B cell (primary cell): ENCODE results near the gene CDC5L. TPM values are rescaled to one million over a fixed set of nuclear protein-coding genes. Genes with fewer than 3 reads are reported as not detected.

ENCODE experiments used
- ATAC-seq: fragments of 200-7000 bp; cut with Tn5 transposase; one replicate; pipeline ENCODE4 v1.10.0; 2021; ENCODE audit warnings: low read depth, mild to moderate bottlenecking, moderate number of reproducible peaks, moderate library complexity
- CTCF ChIA-PET: fragments of 350-600 bp; sonication (Branson Sonifier 250); formaldehyde crosslinking; loops from one replicate; lab custom pipeline; 2021; ENCODE audit warnings: antibody characterized with exemption, inconsistent platforms; lab: Charles Lee
- POLR2A ChIA-PET: fragments of 350-600 bp; sonication (Branson Sonifier 250); formaldehyde crosslinking; loops from one replicate; lab custom pipeline; 2021; ENCODE audit warnings: antibody characterized with exemption; lab: Charles Lee
- DNase-seq: peaks from one replicate; pipeline ENCODE4 v3.0.0; 2013
- H2AFZ ChIP-seq: 2 replicates; pipeline ENCODE4 v1.6.1; 2012; ENCODE audit warnings: mild to moderate bottlenecking, low read depth, low read length; ENCODE audit not compliant: insufficient read depth, poor library complexity, severe bottlenecking
- H3K27ac ChIP-seq, 2 donors: 1 replicate in 1 of 2; 2 replicates in 1 of 2; pipeline ENCODE4 v1.5.1; 2012 to 2013; ENCODE audit warnings: low read length in 2 of 2, mild to moderate bottlenecking in 2 of 2, moderate library complexity in 1 of 2
- H3K27me3 ChIP-seq, 4 experiments: fragments of 200-600 bp in 1 of 4; sonication (generic) in 1 of 4; replicated peaks in 1 of 4; 1 replicate in 2 of 4; 2 replicates in 2 of 4; pipeline versions ENCODE4 v1.6.1 to v1.7.0; 2013 to 2016; ENCODE audit warnings: low read length in 3 of 4, mild to moderate bottlenecking in 2 of 4, mixed read lengths in 1 of 4, moderate library complexity in 1 of 4; ENCODE audit not compliant: insufficient read depth in 4 of 4, control insufficient read depth in 3 of 4; ENCODE audit errors: control extremely low read depth in 1 of 4
- H3K36me3 ChIP-seq, 2 experiments: replicated peaks in 1 of 2; 1 replicate in 1 of 2; 2 replicates in 1 of 2; pipeline versions ENCODE4 v1.6.1 to v1.7.1; 2013; ENCODE audit warnings: low read length in 1 of 2; ENCODE audit not compliant: insufficient read depth in 2 of 2, control insufficient read depth in 1 of 2; ENCODE audit errors: control extremely low read depth in 1 of 2, extremely low read depth in 1 of 2
- H3K4me1 ChIP-seq, 2 donors: fragments of 200-600 bp in 1 of 2; sonication (generic) in 1 of 2; 1 replicate in 1 of 2; 2 replicates in 1 of 2; pipeline versions ENCODE4 v1.5.1 to v1.6.1; 2013 to 2017; ENCODE audit warnings: low read length in 2 of 2; ENCODE audit not compliant: control insufficient read depth in 2 of 2, insufficient read depth in 2 of 2
- H3K4me2 ChIP-seq: replicated peaks from 2 replicates; pipeline ENCODE3; 2012; ENCODE audit warnings: mild to moderate bottlenecking, low read depth, low read length; ENCODE audit not compliant: poor library complexity, severe bottlenecking
- H3K4me3 ChIP-seq, 5 experiments: fragments of 200-600 bp in 1 of 5; sonication (generic) in 1 of 5; 1 replicate in 3 of 5; 2 replicates in 2 of 5; pipeline versions ENCODE4 v1.5.1 to v1.7.0; 2011 to 2016; ENCODE audit warnings: low read length in 4 of 5, mild to moderate bottlenecking in 4 of 5, low read depth in 2 of 5, control low read depth in 1 of 5, moderate library complexity in 1 of 5; ENCODE audit not compliant: insufficient read depth in 1 of 5; ENCODE audit errors: control extremely low read depth in 1 of 5, extremely low read depth in 1 of 5
- H3K79me2 ChIP-seq: fragments of 200-600 bp; sonication (generic); one replicate; pipeline ENCODE4 v1.6.0; 2016; ENCODE audit warnings: low read length; ENCODE audit not compliant: control insufficient read depth, insufficient read depth
- H3K9ac ChIP-seq: fragments of 200-600 bp; sonication (generic); 2 replicates; pipeline ENCODE4 v1.6.1; 2017; ENCODE audit warnings: mild to moderate bottlenecking, low read length, moderate library complexity
- H3K9me3 ChIP-seq, 3 donors: one replicate each; pipeline versions ENCODE4 v1.6.1 to v1.7.1; 2013; ENCODE audit warnings: low read length in 2 of 3; ENCODE audit not compliant: control insufficient read depth in 2 of 3, insufficient read depth in 1 of 3; ENCODE audit errors: control extremely low read depth in 1 of 3
- H4K20me1 ChIP-seq: 2 replicates; pipeline ENCODE4 v1.6.0; 2012; ENCODE audit warnings: mild to moderate bottlenecking, low read length; ENCODE audit not compliant: insufficient read depth, control insufficient read depth, poor library complexity, severe bottlenecking
- H3K27ac Mint-ChIP-seq: one replicate; pipeline ENCODE4 v1.8.0; 2021; ENCODE audit warnings: mixed read lengths
- H3K27me3 Mint-ChIP-seq: one replicate; pipeline ENCODE4 v1.8.0; 2021; ENCODE audit warnings: mixed read lengths
- H3K4me1 Mint-ChIP-seq: one replicate; pipeline ENCODE4 v1.8.0; 2021; ENCODE audit warnings: mixed read lengths
- H3K4me3 Mint-ChIP-seq: one replicate; pipeline ENCODE4 v1.8.0; 2021; ENCODE audit warnings: mixed read lengths
- H3K9me3 Mint-ChIP-seq: one replicate; pipeline ENCODE4 v1.8.0; 2022; ENCODE audit warnings: mixed read lengths; ENCODE audit not compliant: insufficient read depth
- EZH2 ChIP-seq: IDR thresholded peaks from 2 replicates; pipeline ENCODE4 v1.6.1; 2012; ENCODE audit warnings: borderline replicate concordance, low read depth, mild to moderate bottlenecking, moderate library complexity, low read length; ENCODE audit not compliant: insufficient read depth, poor library complexity, severe bottlenecking
- WGBS: methylation state at CpG from one replicate; pipeline ENCODE4 v1.1.5; 2013; ENCODE audit warnings: missing lambda C conversion rate; ENCODE audit not compliant: insufficient coverage; 5-methylcytosine and 5-hydroxymethylcytosine counted together
- intact Hi-C: fragments of 100-400 bp; cut with micrococcal nuclease; formaldehyde crosslinking; loops from one replicate; pipeline ENCODE4 v1.10.0; 2022
- polyA plus RNA-seq: library from polyadenylated mRNA; depleted of rRNA; stranded (reverse); fragments of >200 nt; gene quantifications from 2 replicates; pipeline ENCODE4 v1.2.3, GENCODE V29; 2012
- total RNA-seq, 2 donors: library from RNA; stranded (reverse); fragments of 120-200 nt in 1 of 2; gene quantifications; 1 replicate in 1 of 2; 2 replicates in 1 of 2; pipeline versions ENCODE4 v1.2.3 to v1.2.4, GENCODE V29; 2013 to 2022
- TF ChIP-seq, protein P1 (sequence below): fragments of 200-600 bp; IDR thresholded peaks from one replicate; pipeline ENCODE4 v1.8.0; 2022; ENCODE audit warnings: antibody characterized with exemption, mild to moderate bottlenecking

CDC5L gene
- total and polyA plus RNA-seq, 2 donors (not counting 1 experiment from before 2014, with no cell fraction given) = 4.1 to 22.2 TPM

DNA sequence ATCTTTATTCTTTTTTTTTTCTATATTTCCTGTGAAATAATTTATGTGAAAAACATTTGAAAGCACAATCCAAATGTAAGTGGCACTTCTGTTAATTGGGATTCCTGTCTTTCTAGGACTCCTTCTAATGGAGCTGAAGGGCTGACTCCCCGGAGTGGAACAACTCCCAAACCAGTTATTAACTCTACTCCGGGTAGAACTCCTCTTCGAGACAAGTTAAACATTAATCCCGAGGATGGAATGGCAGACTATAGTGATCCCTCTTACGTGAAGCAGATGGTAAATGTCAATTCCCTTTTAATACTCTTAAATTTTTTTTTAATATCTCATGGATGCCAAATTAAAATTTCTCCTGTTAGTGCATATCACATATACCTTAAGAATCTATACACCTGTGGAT is 35.0 kb downstream of the CDC5L start:
- peaks cover 35 to 82% of the 10 kb centered on the region in 2 experiments for H3K36me3 ChIP-seq
- H3K27ac Mint-ChIP-seq = no peak overlapping the region
- no peaks in the 10 kb centered on the region for H3K27me3 Mint-ChIP-seq
- peaks cover 9% of the 10 kb centered on the region for H4K20me1 ChIP-seq
- H3K4me1 Mint-ChIP-seq = no peaks in the 10 kb centered on the region
- H3K9me3 ChIP-seq = no peaks in the 10 kb centered on the region
- intact Hi-C loops = no loop called here
- ATAC-seq = no peak
- peaks cover 13% of the 10 kb centered on the region for H3K79me2 ChIP-seq
- POLR2A ChIA-PET = no interaction called here
- no peaks in the 10 kb centered on the region for H3K27me3 ChIP-seq
- CTCF ChIA-PET = no interaction called here
- H3K4me3 ChIP-seq = no peak overlapping the region
- H3K4me3 Mint-ChIP-seq = no peak overlapping the region
- H3K4me2 ChIP-seq = no peak overlapping the region
- no peaks in the 10 kb centered on the region for H3K4me1 ChIP-seq
- H3K9me3 Mint-ChIP-seq = no peaks in the 10 kb centered on the region
- DNase-seq = no peak
- WGBS = 100% methylated on average over 1 of the region's 5 CpGs
- H3K9ac ChIP-seq = no peak overlapping the region
- TF ChIP-seq, protein P1, sequence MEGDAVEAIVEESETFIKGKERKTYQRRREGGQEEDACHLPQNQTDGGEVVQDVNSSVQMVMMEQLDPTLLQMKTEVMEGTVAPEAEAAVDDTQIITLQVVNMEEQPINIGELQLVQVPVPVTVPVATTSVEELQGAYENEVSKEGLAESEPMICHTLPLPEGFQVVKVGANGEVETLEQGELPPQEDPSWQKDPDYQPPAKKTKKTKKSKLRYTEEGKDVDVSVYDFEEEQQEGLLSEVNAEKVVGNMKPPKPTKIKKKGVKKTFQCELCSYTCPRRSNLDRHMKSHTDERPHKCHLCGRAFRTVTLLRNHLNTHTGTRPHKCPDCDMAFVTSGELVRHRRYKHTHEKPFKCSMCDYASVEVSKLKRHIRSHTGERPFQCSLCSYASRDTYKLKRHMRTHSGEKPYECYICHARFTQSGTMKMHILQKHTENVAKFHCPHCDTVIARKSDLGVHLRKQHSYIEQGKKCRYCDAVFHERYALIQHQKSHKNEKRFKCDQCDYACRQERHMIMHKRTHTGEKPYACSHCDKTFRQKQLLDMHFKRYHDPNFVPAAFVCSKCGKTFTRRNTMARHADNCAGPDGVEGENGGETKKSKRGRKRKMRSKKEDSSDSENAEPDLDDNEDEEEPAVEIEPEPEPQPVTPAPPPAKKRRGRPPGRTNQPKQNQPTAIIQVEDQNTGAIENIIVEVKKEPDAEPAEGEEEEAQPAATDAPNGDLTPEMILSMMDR = no peak
- no peak for TF ChIP-seq EZH2
- H2AFZ ChIP-seq = no peak overlapping the region
- H3K27ac ChIP-seq = no peak overlapping the region

GRCh38 chr6:44423306-44423705 is 35.8 kb downstream of the CDC5L start:
- H3K4me3 Mint-ChIP-seq = no peak overlapping the region
- TF ChIP-seq, protein P1 = no peak
- TF ChIP-seq EZH2 = no peak
- Histone ChIP-seq H3K4me3 (no peak overlapping the region), H3K9ac (no peak overlapping the region), H3K9me3 (no peaks in the 10 kb centered on the region), H3K36me3 (peaks cover 34 to 83% of the 10 kb centered on the region in 2 experiments), H3K27ac (no peak overlapping the region), H2AFZ (no peak overlapping the region), H3K27me3 (no peaks in the 10 kb centered on the region), H4K20me1 (peaks cover 7% of the 10 kb centered on the region), H3K4me2 (no peak overlapping the region), H3K79me2 (peaks cover 11% of the 10 kb centered on the region), H3K4me1 (no peaks in the 10 kb centered on the region)
- intact Hi-C loops = no loop called here
- POLR2A ChIA-PET = no interaction called here
- no peak overlapping the region for H3K27ac Mint-ChIP-seq
- CTCF ChIA-PET = no interaction called here
- DNase-seq (no peak), ATAC-seq (no peak)
- H3K4me1 Mint-ChIP-seq = no peaks in the 10 kb centered on the region
- H3K9me3 Mint-ChIP-seq = no peaks in the 10 kb centered on the region
- H3K27me3 Mint-ChIP-seq = no peaks in the 10 kb centered on the region
